K562 (cell line): ENCODE results near the gene DOCK4. TPM values are rescaled to one million over a fixed set of nuclear protein-coding genes. Genes with fewer than 3 reads are reported as not detected.
A peak's percentile ranks its signal among the peaks of the same experiment; 100 is the strongest.

Experiments
- BHLHE40 ChIP-seq: IDR thresholded peaks from 2 replicates; pipeline ENCODE4 v1.6.1; 2011; ENCODE audit warnings: low read length, improper control_type of control experiment
- BMI1 ChIP-seq: fragments of 150-350 bp; IDR thresholded peaks from 2 replicates; pipeline ENCODE4 v1.6.1; 2014; ENCODE audit warnings: low read length
- CREB1 ChIP-seq, 2 experiments: sonication (generic) in 1 of 2; formaldehyde crosslinking in 1 of 2; IDR thresholded peaks; 2 replicates each; pipeline versions ENCODE4 v1.6.1 to v1.8.0; 2012 to 2022; ENCODE audit warnings: inconsistent platforms in 1 of 2, mild to moderate bottlenecking in 1 of 2, missing genetic modification reagents in 1 of 2, moderate library complexity in 1 of 2
- DACH1 ChIP-seq: fragments of 450-650 bp; IDR thresholded peaks from 2 replicates; pipeline ENCODE4 v1.6.1; 2018; ENCODE audit not compliant: partially characterized antibody
- HDGF ChIP-seq: fragments of 450-650 bp; IDR thresholded peaks from 2 replicates; pipeline ENCODE4 v1.6.1; 2016
- HNRNPH1 ChIP-seq: fragments of 200-400 bp; formaldehyde crosslinking; optimal IDR thresholded peaks from 2 replicates; pipeline ENCODE3; 2017; ENCODE audit warnings: low read depth, mild to moderate bottlenecking, low read length, moderate library complexity
- KDM1A ChIP-seq, 2 experiments: fragments of 450-650 bp; IDR thresholded peaks; 2 replicates each; pipeline ENCODE4 v1.6.1; 2016; ENCODE audit warnings: mild to moderate bottlenecking in 2 of 2
- NELFE ChIP-seq: IDR thresholded peaks from 2 replicates; pipeline ENCODE4 v1.6.1; 2011; ENCODE audit warnings: mild to moderate bottlenecking; ENCODE audit not compliant: insufficient read depth, insufficient read length
- POLR2B ChIP-seq: fragments of 450-650 bp; IDR thresholded peaks from 2 replicates; pipeline ENCODE4 v1.6.1; 2018; ENCODE audit warnings: low read depth; ENCODE audit not compliant: partially characterized antibody
- PRMT5 ChIP-seq: sonication (generic); formaldehyde crosslinking; IDR thresholded peaks from 2 replicates; pipeline ENCODE4 v1.5.0; 2020; ENCODE audit warnings: missing genetic modification reagents
- RBFOX2 ChIP-seq: fragments of 200-400 bp; formaldehyde crosslinking; IDR thresholded peaks from 2 replicates; pipeline ENCODE4 v1.6.1; 2017; ENCODE audit warnings: low read depth, mild to moderate bottlenecking, low read length, moderate library complexity
- SMAD4 ChIP-seq: fragments of 250-450 bp; sonication (Bioruptor Pico); conservative IDR thresholded peaks from 2 replicates; pipeline ENCODE4 v1.8.0; 2021; ENCODE audit warnings: inconsistent platforms, mild to moderate bottlenecking, moderate library complexity
- ZNF134 ChIP-seq: fragments of 250-450 bp; sonication (Bioruptor Pico); conservative IDR thresholded peaks from 2 replicates; pipeline ENCODE4 v1.4.0; 2020
- ZNF253 ChIP-seq: fragments of 250-450 bp; sonication (Bioruptor Pico); conservative IDR thresholded peaks from 2 replicates; pipeline ENCODE4 v1.6.1; 2021; ENCODE audit warnings: mild to moderate bottlenecking
- ZNF699 ChIP-seq: fragments of 250-450 bp; sonication (Bioruptor Pico); IDR thresholded peaks from 2 replicates; pipeline ENCODE4 v1.8.0; 2021; ENCODE audit warnings: mild to moderate bottlenecking, moderate library complexity; ENCODE audit not compliant: insufficient replicate concordance
- ZNF740 ChIP-seq, 3 experiments: fragments of 200-800 bp in 1 of 3; sonication (Bioruptor generic) in 1 of 3; sonication (generic) in 1 of 3; formaldehyde crosslinking in 1 of 3; IDR thresholded peaks; 2 replicates each; pipeline versions ENCODE4 v1.6.1 to v1.8.0; 2016 to 2022; ENCODE audit warnings: mild to moderate bottlenecking in 2 of 3, missing compliant biosample characterization in 2 of 3, missing genetic modification characterization in 2 of 3, missing genetic modification reagents in 1 of 3
- ZNF766 ChIP-seq: fragments of 200-800 bp; sonication (Bioruptor generic); conservative IDR thresholded peaks from 2 replicates; pipeline ENCODE4 v1.6.1; 2016; ENCODE audit warnings: missing genetic modification characterization, missing compliant biosample characterization
- ZZZ3 ChIP-seq: fragments of 450-650 bp; IDR thresholded peaks from 2 replicates; pipeline ENCODE4 v1.6.1; 2016; ENCODE audit warnings: antibody characterized with exemption, mild to moderate bottlenecking, moderate library complexity
- polyA plus RNA-seq, 8 experiments: library from polyadenylated mRNA; depleted of rRNA in 4 of 8; stranded (reverse) in 5 of 8; unstranded in 3 of 8; fragments of >200 nt; fragmentation: Nextera tagmentation in 2 of 8; fragmentation: Illumina TruSeq in 1 of 8; extraction: Ambion mirVana in 2 of 8; extraction: Trizol in 1 of 8; gene quantifications; 2 replicates each; pipeline versions ENCODE4 v1.2.1 to v1.2.3, GENCODE V29; 2011 to 2014; ENCODE audit warnings: inconsistent platforms in 1 of 8, missing spikeins in 1 of 8
- total RNA-seq, 7 experiments: library from RNA; depleted of rRNA in 6 of 7; stranded (reverse); fragments of >200 nt in 6 of 7; fragmentation: Illumina TruSeq in 2 of 7; extraction: Trizol in 2 of 7; gene quantifications; 2 replicates each; pipeline versions ENCODE4 v1.2.1 to v1.2.3, GENCODE V29; 2011 to 2021; ENCODE audit warnings: low replicate concordance in 1 of 7
- TF ChIP-seq, protein P1 (sequence below): sonication (generic); formaldehyde crosslinking; IDR thresholded peaks from 2 replicates; pipeline ENCODE4 v1.8.0; 2022; ENCODE audit warnings: mild to moderate bottlenecking, missing genetic modification reagents
- TF ChIP-seq, protein P2 (sequence below): sonication (generic); formaldehyde crosslinking; IDR thresholded peaks from 2 replicates; pipeline ENCODE4 v1.8.0; 2022; ENCODE audit warnings: mild to moderate bottlenecking, missing genetic modification reagents
- TF ChIP-seq, protein P3 (sequence below), 3 experiments: IDR thresholded peaks in 2 of 3; conservative IDR thresholded peaks in 1 of 3; 2 replicates each; pipeline ENCODE4 v1.5.1; 2011 to 2012; ENCODE audit warnings: low read length in 3 of 3, mild to moderate bottlenecking in 3 of 3, control low read depth in 2 of 3, improper control_type of control experiment in 1 of 3, inconsistent platforms in 1 of 3, low read depth in 1 of 3, mixed read lengths in 1 of 3, moderate library complexity in 1 of 3; ENCODE audit not compliant: insufficient read depth in 2 of 3
- TF ChIP-seq, protein P4 (sequence below): sonication (generic); formaldehyde crosslinking; IDR thresholded peaks from 2 replicates; pipeline ENCODE4 v1.8.1; 2022; ENCODE audit warnings: missing genetic modification reagents

Gene DOCK4
- total and polyA plus RNA-seq, 9 of the 15 experiments (the other 6 are each of a cell fraction or from before 2014, with no cell fraction given) = 0.42 to 5.7 (median 2.3) TPM

- TF ChIP-seq ZNF740 (CRISPR knock-in tag; IDR thresholded peaks at IDR 0.05) = no peak
- TF ChIP-seq ZNF740 (tag; IDR thresholded peaks at IDR 0.05) = 0 out of 4 replicates have a peak, but pooled peaks of 1 of the 2 experiments have one; percentile 20
- TF ChIP-seq, protein P1, sequence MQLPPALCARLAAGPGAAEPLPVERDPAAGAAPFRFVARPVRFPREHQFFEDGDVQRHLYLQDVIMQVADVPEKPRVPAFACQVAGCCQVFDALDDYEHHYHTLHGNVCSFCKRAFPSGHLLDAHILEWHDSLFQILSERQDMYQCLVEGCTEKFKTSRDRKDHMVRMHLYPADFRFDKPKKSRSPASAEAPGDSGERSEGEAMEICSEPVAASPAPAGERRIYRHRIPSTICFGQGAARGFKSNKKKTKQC = no peak
- TF ChIP-seq DACH1 = no peak
- TF ChIP-seq, protein P2, sequence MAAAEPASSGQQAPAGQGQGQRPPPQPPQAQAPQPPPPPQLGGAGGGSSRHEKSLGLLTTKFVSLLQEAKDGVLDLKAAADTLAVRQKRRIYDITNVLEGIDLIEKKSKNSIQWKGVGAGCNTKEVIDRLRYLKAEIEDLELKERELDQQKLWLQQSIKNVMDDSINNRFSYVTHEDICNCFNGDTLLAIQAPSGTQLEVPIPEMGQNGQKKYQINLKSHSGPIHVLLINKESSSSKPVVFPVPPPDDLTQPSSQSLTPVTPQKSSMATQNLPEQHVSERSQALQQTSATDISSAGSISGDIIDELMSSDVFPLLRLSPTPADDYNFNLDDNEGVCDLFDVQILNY (CRISPR knock-in tag) = no peak
- TF ChIP-seq, protein P3, sequence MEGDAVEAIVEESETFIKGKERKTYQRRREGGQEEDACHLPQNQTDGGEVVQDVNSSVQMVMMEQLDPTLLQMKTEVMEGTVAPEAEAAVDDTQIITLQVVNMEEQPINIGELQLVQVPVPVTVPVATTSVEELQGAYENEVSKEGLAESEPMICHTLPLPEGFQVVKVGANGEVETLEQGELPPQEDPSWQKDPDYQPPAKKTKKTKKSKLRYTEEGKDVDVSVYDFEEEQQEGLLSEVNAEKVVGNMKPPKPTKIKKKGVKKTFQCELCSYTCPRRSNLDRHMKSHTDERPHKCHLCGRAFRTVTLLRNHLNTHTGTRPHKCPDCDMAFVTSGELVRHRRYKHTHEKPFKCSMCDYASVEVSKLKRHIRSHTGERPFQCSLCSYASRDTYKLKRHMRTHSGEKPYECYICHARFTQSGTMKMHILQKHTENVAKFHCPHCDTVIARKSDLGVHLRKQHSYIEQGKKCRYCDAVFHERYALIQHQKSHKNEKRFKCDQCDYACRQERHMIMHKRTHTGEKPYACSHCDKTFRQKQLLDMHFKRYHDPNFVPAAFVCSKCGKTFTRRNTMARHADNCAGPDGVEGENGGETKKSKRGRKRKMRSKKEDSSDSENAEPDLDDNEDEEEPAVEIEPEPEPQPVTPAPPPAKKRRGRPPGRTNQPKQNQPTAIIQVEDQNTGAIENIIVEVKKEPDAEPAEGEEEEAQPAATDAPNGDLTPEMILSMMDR (IDR thresholded peaks at IDR 0.05 in 2 of 3, conservative IDR thresholded peaks at IDR 0.05 in 1 of 3; ENCODE audit: insufficient read depth in 2 of 3, low read depth in 1 of 3, low read length in 3 of 3) = peak; percentile 59 to 62 (median 60)
- TF ChIP-seq PRMT5 (CRISPR knock-in tag) = no peak
- TF ChIP-seq, protein P4, sequence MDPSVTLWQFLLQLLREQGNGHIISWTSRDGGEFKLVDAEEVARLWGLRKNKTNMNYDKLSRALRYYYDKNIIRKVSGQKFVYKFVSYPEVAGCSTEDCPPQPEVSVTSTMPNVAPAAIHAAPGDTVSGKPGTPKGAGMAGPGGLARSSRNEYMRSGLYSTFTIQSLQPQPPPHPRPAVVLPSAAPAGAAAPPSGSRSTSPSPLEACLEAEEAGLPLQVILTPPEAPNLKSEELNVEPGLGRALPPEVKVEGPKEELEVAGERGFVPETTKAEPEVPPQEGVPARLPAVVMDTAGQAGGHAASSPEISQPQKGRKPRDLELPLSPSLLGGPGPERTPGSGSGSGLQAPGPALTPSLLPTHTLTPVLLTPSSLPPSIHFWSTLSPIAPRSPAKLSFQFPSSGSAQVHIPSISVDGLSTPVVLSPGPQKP (CRISPR knock-in tag) = no peak
- no peak for TF ChIP-seq ZNF134 (CRISPR knock-in tag)
- TF ChIP-seq RBFOX2 = no peak
- TF ChIP-seq BMI1 = no peak
- no peak for TF ChIP-seq POLR2B
- no peak for TF ChIP-seq NELFE
- no peak for TF ChIP-seq CREB1 (IDR thresholded peaks at IDR 0.05)
- TF ChIP-seq CREB1 (CRISPR knock-in tag; IDR thresholded peaks at IDR 0.05) = no peak
- TF ChIP-seq ZNF253 = no peak
- TF ChIP-seq KDM1A (IDR thresholded peaks at IDR 0.05) = no peak
- TF ChIP-seq SMAD4 = no peak
- TF ChIP-seq BHLHE40 = peak; percentile 86
- peak; percentile 72 for TF ChIP-seq ZNF766 (CRISPR knock-in tag)
- no peak for TF ChIP-seq ZNF699 (CRISPR knock-in tag)
- no peak for TF ChIP-seq ZZZ3
- TF ChIP-seq HNRNPH1 = no peak
- no peak for TF ChIP-seq HDGF
Measured at GRCh38 chr7:111855161-111855841, 350.9 kb downstream of the DOCK4 start (continued).
